HUDEP-2 (cell line): ENCODE measurements around the gene SSBP2.

Source experiments
- DNase-seq, 76 experiments: peaks; one replicate each; lab custom pipeline; 2025; ENCODE audit not compliant: unreplicated experiment in 76 of 76; lab: John Stamatoyannopoulos, UW

Gene SSBP2

GRCh38 chr5:81751009-81751835 is at the start of gene SSBP2:
TSS of gene SSBP2 (minus strand) at chr5:81751097. CDS start at chr5:81751042, 55 bp downstream.
- peak; percentile 47 to 100 (median 97) for DNase-seq

GRCh38 chr5:81795666-81796065 is 44.8 kb upstream of the SSBP2 start:
- no peak for DNase-seq

GRCh38 chr5:81794226-81794625 is 43.3 kb upstream of the SSBP2 start:
- no peak for DNase-seq

- no peak for DNase-seq
Measured at GRCh38 chr5:81790336-81790735, 39.4 kb upstream of the SSBP2 start.

GRCh38 chr5:81789033-81789432 is 38.1 kb upstream of the SSBP2 start:
- DNase-seq = no peak

GRCh38 chr5:81788329-81788728 is 37.4 kb upstream of the SSBP2 start:
- DNase-seq = no peak

- DNase-seq = no peak
Measured at GRCh38 chr5:81787474-81788242, 36.8 kb upstream of the SSBP2 start.

DNA sequence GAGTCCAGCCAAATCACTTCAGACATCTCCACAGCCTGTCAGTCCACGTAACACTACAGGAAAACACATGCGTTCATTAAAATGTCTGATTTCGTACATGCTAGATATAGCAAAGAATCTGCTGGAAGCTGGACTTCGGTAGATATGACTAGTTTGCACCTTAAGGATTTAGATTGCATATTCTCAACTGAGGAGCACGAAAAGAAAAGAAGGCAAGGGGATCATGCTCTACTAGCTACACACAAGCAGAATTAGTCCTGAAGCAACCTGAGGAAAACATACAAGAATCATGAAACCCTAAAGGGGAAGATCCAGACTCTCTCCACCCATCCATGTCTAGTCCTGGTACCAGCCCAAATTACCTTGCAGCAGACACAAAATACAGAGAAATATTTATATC is 36.1 kb upstream of the SSBP2 start:
- no peak for DNase-seq

DNA sequence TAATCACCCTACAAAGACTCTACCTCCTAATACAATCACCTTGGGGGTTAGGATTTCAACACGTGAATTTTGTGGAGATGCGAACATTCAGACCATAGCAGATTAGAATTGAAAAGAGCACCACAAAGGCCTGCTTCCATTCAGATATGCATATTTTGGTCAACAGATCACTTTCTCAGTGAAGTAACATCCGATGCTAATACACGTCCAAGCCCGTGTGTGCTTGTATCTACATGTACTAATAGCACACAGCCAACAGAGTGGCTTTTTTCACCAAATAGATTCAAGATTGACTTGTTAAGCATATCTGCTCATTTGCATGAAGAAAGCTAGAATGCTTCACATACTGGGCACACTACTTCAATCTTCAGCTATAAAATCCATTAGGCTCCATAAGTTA is 35.6 kb upstream of the SSBP2 start:
- DNase-seq = no peak

GRCh38 chr5:81785322-81785721 is 34.4 kb upstream of the SSBP2 start:
- DNase-seq = no peak

DNA sequence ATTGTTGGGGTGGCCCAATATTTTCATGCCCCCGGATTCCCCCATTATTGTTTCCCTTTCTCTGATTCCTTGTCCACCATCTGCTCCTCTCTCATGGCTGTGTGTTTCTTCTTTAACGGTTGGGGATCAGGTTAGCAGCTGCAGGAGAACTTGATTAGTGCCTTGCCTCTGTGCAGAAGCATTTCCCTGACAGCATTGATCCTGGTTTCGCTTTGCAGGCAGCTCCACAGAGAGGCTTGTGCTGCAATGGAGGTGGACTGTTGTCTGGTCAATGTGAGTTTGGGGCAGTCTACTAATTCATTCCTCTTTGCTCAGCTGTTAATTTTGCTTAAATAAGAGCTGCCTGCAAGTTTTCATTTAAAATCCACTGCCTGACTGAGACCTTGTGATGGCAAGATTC is 32.5 kb upstream of the SSBP2 start:
- DNase-seq = no peak

GRCh38 chr5:81782811-81783210 is 31.9 kb upstream of the SSBP2 start:
- no peak for DNase-seq

GRCh38 chr5:81779916-81780266 is 29.0 kb upstream of the SSBP2 start:
- peak in 1 of 76 experiments; percentile 25 for DNase-seq

DNA sequence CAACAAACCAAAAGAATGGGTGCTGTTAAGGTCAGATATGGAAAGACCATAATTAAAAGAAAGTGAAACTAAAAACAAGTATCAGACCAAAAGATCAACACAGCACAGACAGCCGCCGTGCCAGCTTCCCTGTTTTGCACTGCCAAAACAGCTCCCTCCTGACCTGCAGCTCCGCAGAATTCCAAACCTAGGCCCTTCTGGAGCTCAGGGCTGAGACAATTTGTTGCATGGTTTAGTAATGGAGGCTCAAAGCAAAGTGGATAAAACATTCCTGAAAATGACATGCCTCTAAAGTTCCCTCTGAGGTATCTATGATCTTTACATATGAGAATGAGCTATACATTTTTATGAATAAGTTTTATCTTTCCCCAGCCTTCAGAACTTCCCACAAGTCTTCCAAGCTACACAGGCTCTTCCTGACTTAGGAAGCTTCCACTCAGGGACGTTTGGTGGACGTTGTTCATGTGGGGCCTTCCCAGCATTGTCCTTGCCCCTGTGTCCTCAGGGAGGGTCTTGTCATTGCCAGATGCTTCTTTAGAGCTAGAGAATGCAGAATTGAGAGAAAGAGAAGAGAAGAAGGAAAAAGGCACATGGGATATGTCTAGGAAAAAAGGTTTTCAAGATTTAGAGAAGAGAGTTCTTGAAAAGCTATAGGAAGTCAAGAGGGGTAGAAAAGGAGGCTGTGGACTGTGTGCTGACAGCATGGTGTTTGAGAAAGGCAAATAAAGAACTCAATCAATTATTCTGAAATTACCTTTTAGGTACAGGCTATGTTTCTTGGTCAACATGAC is 28.4 kb upstream of the SSBP2 start:
- DNase-seq = peak in 54 of 76 experiments; percentile 1 to 63 (median 26)

DNA sequence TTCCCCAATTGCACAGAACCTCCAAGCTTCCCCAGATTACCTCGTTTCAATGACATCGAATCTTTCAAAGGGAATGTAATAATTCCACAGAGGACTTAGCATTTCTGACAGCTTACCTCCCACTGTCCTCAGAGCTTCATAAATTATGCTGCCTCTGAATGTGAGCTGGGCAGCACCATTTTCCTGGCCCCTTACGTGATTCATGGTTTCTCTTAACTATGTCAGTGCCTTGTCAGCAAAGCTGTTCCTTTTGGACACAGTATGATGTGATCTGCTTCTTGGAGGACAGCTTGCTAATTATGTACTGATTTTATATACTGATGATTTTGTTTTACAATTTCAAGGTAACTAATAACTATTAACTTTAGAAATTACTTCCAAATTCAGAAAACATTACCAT is 27.7 kb upstream of the SSBP2 start:
- DNase-seq = peak in 4 of 76 experiments; percentile 3 to 46 (median 13)

DNA sequence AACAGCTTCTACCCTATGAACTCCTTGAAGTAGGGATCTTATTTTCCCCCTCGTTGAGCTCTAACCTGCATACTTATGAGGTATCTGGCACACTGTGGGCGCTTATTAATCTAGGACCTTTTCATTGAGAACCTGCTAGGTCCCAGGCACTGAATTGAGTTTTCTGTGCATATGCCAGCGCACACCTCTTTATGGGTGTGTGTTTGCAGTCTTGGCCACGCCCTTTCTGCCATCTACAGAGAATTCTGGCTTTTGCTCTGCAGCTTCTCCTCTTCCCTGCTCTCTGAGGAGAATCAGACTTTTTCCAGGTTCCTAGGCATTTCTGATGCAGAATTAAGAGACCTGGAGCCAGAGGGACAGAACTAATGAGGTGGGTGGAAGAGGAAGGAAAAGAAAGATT is 25.4 kb upstream of the SSBP2 start:
- no peak for DNase-seq

DNA sequence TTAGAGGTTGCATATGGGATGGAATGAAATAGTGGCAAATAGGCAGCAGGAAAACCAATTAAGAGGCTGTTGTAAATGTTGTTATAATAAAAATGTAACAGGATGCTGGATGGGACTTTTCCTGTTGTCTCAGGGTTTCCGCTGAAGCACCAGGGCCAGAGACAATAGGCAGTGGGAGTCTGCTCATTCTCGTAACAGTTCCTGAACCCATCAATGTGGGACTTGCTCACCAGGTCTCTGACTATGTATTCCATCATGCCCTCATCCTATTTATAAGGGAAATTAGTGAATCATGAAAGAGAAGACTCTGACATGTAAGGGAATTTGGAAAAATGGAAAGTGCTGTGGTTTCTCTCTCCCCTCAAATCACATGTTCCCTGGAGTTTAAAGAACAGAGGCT is 23.5 kb upstream of the SSBP2 start:
- DNase-seq = no peak

- no peak for DNase-seq
Measured at GRCh38 chr5:81773574-81773973, 22.7 kb upstream of the SSBP2 start.

DNA sequence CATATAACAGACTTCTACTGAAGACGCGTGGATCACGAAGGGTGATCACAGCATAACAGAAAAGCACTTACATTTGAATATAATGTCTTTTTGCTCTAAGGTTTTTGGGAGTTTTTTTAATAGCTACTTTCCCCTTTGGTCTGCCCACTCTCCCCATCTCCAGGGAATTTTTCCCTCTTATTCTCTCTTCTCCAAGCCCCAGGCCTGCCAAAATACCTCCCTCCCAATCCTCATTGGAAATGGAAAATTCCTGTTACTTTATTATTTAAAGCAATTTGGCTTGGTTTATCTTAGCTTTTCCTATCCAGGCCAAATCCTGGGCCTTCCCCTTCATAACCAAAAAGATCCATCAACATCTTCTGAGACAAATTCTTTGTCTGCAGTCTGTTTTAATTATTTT is 22.3 kb upstream of the SSBP2 start:
- no peak for DNase-seq

GRCh38 chr5:81772488-81772887 is 21.6 kb upstream of the SSBP2 start:
- no peak for DNase-seq

- DNase-seq = no peak
Measured at GRCh38 chr5:81768935-81769452, 18.1 kb upstream of the SSBP2 start.
